Measurements from ENCODE around the gene BIRC5.

GRCh38 chr17:78224231-78225087 lies 10.4 kb downstream of the BIRC5 start:
- TF ChIP-seq EZH2 (IDR thresholded peaks at IDR 0.05) (no peak), POLR2AphosphoS5 (IDR thresholded peaks at IDR 0.05; ENCODE audit: borderline replicate concordance, low read depth, low read length) (no peak; the same call in 1 of the 2 replicates)

All from SK-N-MC (cell line).